Measurements from ENCODE around the gene SPINK14.

SPINK14 gene

GRCh38 chr5:148202531-148203203 lies 34.3 kb downstream of the SPINK14 start, which contains the start of gene SPINK6:
TSS of gene SPINK6 (plus strand) at chr5:148203042. CDS start at chr5:148203097, 55 bp downstream.
- no peak for DNase-seq

GRCh38 chr5:148205044-148205806 lies 36.9 kb downstream of the SPINK14 start:
- no peak for DNase-seq

- DNase-seq: no peak
Observed at GRCh38 chr5:148205865-148206264, 37.5 kb downstream of the SPINK14 start.

- no peak for DNase-seq
Observed at GRCh38 chr5:148206620-148207019, 38.3 kb downstream of the SPINK14 start.

- no peak for DNase-seq
Observed at GRCh38 chr5:148208226-148208625, 39.9 kb downstream of the SPINK14 start.

GRCh38 chr5:148209151-148209770 lies 40.9 kb downstream of the SPINK14 start:
- no peak for DNase-seq

- no peak for DNase-seq
Observed at GRCh38 chr5:148214665-148215185, 46.4 kb downstream of the SPINK14 start.

- no peak for DNase-seq
Observed at GRCh38 chr5:148221508-148221907, 53.2 kb downstream of the SPINK14 start.

GRCh38 chr5:148224117-148224742 lies 55.9 kb downstream of the SPINK14 start:
- DNase-seq: no peak
